ENCODE results near the gene FHOD3. TPM values are rescaled to one million over a fixed set of nuclear protein-coding genes. Genes with fewer than 3 reads are reported as not detected.

Gene FHOD3
- total and polyA plus RNA-seq, 2 of the 4 experiments (the other 2 are of a cell fraction): 14.6 to 16.0 TPM

GRCh38 chr18:36312806-36313395 lies 15.4 kb downstream of the FHOD3 start:
- Histone ChIP-seq H2AFZ (replicated peaks; ENCODE audit: low read length, poor library complexity) (no peak overlapping the region), H3K79me1 (ENCODE audit: low read depth in 1 of 2, low read length in 2 of 2) (peaks cover 20 to 50% of the 10 kb centered on the region in 2 experiments), H3K18ac (ENCODE audit: low read depth, low read length) (no peak overlapping the region), H3K9ac (ENCODE audit: low read depth, low read length) (no peak overlapping the region), H2BK120ac (ENCODE audit: low read depth, low read length) (no peak overlapping the region), H4K8ac (ENCODE audit: low read depth in 2 of 2, low read length in 2 of 2) (no peak overlapping the region), H3K9me3 (ENCODE audit: control insufficient read depth, insufficient read depth, low read length) (no peaks in the 10 kb centered on the region), H4K91ac (ENCODE audit: insufficient read depth, low read depth, low read length) (no peak overlapping the region), H3K56ac (ENCODE audit: extremely low read depth, insufficient read depth, low read length) (no peak overlapping the region), H2BK5ac (ENCODE audit: low read depth, low read length, poor library complexity, severe bottlenecking) (no peak overlapping the region), H3K23ac (ENCODE audit: low read depth, low read length) (no peak overlapping the region), H3K4me1 (ENCODE audit: control insufficient read depth, insufficient read depth, low read length) (peaks cover 20% of the 10 kb centered on the region), H3K9me1 (ENCODE audit: insufficient read depth, low read length) (peaks cover 31% of the 10 kb centered on the region), H3K36me3 (ENCODE audit: control insufficient read depth, insufficient read depth, low read length) (no peaks in the 10 kb centered on the region), H3K27ac (ENCODE audit: insufficient read depth, low read length) (no peak overlapping the region), H3K4me2 (ENCODE audit: low read depth, low read length) (no peak overlapping the region), H2AK9ac (replicated peaks; ENCODE audit: low read depth, low read length, poor library complexity) (no peak overlapping the region), H3K4me3 (ENCODE audit: insufficient read depth, low read depth, low read length) (no peak overlapping the region), H3K4ac (ENCODE audit: low read depth, low read length) (no peak overlapping the region), H4K20me1 (ENCODE audit: insufficient read depth, low read length) (peaks cover 15% of the 10 kb centered on the region), H3K14ac (replicated peaks; ENCODE audit: low read depth, low read length) (no peak overlapping the region), H2BK15ac (ENCODE audit: low read depth, low read length) (peak overlapping the region; percentile 5; the same call in 1 of the 3 replicates), H4K5ac (ENCODE audit: low read depth, low read length) (no peak overlapping the region), H2BK20ac (ENCODE audit: low read depth, low read length) (no peak overlapping the region), H3K27me3 (ENCODE audit: control insufficient read depth, insufficient read depth, low read length) (no peaks in the 10 kb centered on the region), H2AK5ac (ENCODE audit: low read depth, low read length) (no peak overlapping the region; the same call in 1 of the 2 replicates)
- dilution Hi-C loops (cut with HindIII; ENCODE audit: low sequenced_read_pairs, unreplicated experiment): no loop called here
- ChIA-PET POLR2A (ENCODE audit: unreplicated experiment) (no interaction called here), CTCF (no interaction called here)
- WGBS, 2 experiments (ENCODE audit: extremely low coverage in 2 of 2, insufficient read length in 1 of 2): no CpG with 5 or more reads among the region's 2 CpGs
- intact Hi-C loops (cut with micrococcal nuclease): no loop called here
- ATAC-seq (ENCODE audit: low read depth): no peak
- peak; percentile 39 for DNase-seq
- TF ChIP-seq MAFK (IDR thresholded peaks at IDR 0.05; ENCODE audit: low read depth, low read length) (no peak), SMC3 (IDR thresholded peaks at IDR 0.05; ENCODE audit: low read depth, low read length) (no peak), MAZ (IDR thresholded peaks at IDR 0.05; ENCODE audit: borderline replicate concordance, low read depth, low read length) (no peak), POLR2A (IDR thresholded peaks at IDR 0.05; ENCODE audit: low read depth, low read length) (no peak), CHD1 (IDR thresholded peaks at IDR 0.05; ENCODE audit: low read depth, low read length) (no peak), MXI1 (IDR thresholded peaks at IDR 0.05; ENCODE audit: borderline replicate concordance, low read depth, low read length) (no peak), FOS (IDR thresholded peaks at IDR 0.05; ENCODE audit: low read depth, low read length) (no peak), USF2 (IDR thresholded peaks at IDR 0.05; ENCODE audit: low read depth, low read length) (no peak), NFE2L2 (IDR thresholded peaks at IDR 0.05; ENCODE audit: low read depth, low read length) (no peak), BHLHE40 (IDR thresholded peaks at IDR 0.05; ENCODE audit: low read depth, low read length) (no peak), ELK1 (IDR thresholded peaks at IDR 0.05; ENCODE audit: borderline replicate concordance, low read depth, low read length) (no peak), RCOR1 (IDR thresholded peaks at IDR 0.05; ENCODE audit: insufficient replicate concordance, low read length) (no peak), CEBPB (IDR thresholded peaks at IDR 0.05; ENCODE audit: low read depth, low read length) (no peak), RFX5 (IDR thresholded peaks at IDR 0.05; ENCODE audit: low read depth, low read length) (no peak), RAD21 (IDR thresholded peaks at IDR 0.05; ENCODE audit: low read length) (no peak)
- TF ChIP-seq, protein P1, sequence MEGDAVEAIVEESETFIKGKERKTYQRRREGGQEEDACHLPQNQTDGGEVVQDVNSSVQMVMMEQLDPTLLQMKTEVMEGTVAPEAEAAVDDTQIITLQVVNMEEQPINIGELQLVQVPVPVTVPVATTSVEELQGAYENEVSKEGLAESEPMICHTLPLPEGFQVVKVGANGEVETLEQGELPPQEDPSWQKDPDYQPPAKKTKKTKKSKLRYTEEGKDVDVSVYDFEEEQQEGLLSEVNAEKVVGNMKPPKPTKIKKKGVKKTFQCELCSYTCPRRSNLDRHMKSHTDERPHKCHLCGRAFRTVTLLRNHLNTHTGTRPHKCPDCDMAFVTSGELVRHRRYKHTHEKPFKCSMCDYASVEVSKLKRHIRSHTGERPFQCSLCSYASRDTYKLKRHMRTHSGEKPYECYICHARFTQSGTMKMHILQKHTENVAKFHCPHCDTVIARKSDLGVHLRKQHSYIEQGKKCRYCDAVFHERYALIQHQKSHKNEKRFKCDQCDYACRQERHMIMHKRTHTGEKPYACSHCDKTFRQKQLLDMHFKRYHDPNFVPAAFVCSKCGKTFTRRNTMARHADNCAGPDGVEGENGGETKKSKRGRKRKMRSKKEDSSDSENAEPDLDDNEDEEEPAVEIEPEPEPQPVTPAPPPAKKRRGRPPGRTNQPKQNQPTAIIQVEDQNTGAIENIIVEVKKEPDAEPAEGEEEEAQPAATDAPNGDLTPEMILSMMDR (conservative IDR thresholded peaks at IDR 0.05; ENCODE audit: low read depth, low read length): no peak
- no TSS peak for BruUV-seq (replicated peaks)
- in situ Hi-C loops (cut with MboI; ENCODE audit: low sequenced_read_pairs): no loop called here

Data from IMR-90 (cell line).